Activated CD4-positive, alpha-beta T cell treated with anti-CD3 and anti-CD28 coated beads, Interleukin-2, amount 10 ng/mL, durations not matched to agents 24 days and 14 days (primary cell): ENCODE results near the gene AHCYL1. TPM values are rescaled to one million over a fixed set of nuclear protein-coding genes. Genes with fewer than 3 reads are reported as not detected.
A peak's percentile ranks its signal among the peaks of the same experiment; 100 is the strongest.

Source experiments
- DNase-seq: peaks from one replicate; pipeline ENCODE4 v3.0.0; 2022
- H3K27ac Mint-ChIP-seq: one replicate; pipeline ENCODE4 v1.8.0; 2022; ENCODE audit warnings: mild to moderate bottlenecking, mixed read lengths
- H3K27me3 Mint-ChIP-seq: one replicate; pipeline ENCODE4 v1.8.0; 2022; ENCODE audit warnings: mixed read lengths
- H3K36me3 Mint-ChIP-seq: one replicate; pipeline ENCODE4 v1.8.0; 2022; ENCODE audit warnings: low read depth, mild to moderate bottlenecking, mixed read lengths
- H3K4me1 Mint-ChIP-seq: one replicate; pipeline ENCODE4 v1.8.0; 2021; ENCODE audit warnings: mixed read lengths
- H3K4me3 Mint-ChIP-seq: one replicate; pipeline ENCODE4 v1.8.0; 2022; ENCODE audit warnings: mild to moderate bottlenecking, moderate library complexity, mixed read lengths
- H3K9me3 Mint-ChIP-seq: one replicate; pipeline ENCODE4 v1.8.0; 2021; ENCODE audit warnings: mixed read lengths
- intact Hi-C: fragments of 100-400 bp; cut with micrococcal nuclease; formaldehyde crosslinking; loops from one replicate; pipeline ENCODE4 v1.15.1; 2023
- total RNA-seq: library from RNA; stranded (reverse); gene quantifications from 2 replicates; pipeline ENCODE4 v1.2.3, GENCODE V29; 2022

Gene AHCYL1
- total RNA-seq, 1 donor from 2014 or later: 67.1 TPM

GRCh38 chr1:110059133-110059863 lies 74.7 kb downstream of the AHCYL1 start:
- H3K9me3 Mint-ChIP-seq: no peaks in the 10 kb centered on the region
- DNase-seq: no peak
- no peaks in the 10 kb centered on the region for H3K27me3 Mint-ChIP-seq
- no peak overlapping the region for H3K27ac Mint-ChIP-seq
- H3K36me3 Mint-ChIP-seq: peaks cover 43% of the 10 kb centered on the region
- no peak overlapping the region for H3K4me3 Mint-ChIP-seq
- intact Hi-C loops: no loop called here
- H3K4me1 Mint-ChIP-seq: no peaks in the 10 kb centered on the region

DNA sequence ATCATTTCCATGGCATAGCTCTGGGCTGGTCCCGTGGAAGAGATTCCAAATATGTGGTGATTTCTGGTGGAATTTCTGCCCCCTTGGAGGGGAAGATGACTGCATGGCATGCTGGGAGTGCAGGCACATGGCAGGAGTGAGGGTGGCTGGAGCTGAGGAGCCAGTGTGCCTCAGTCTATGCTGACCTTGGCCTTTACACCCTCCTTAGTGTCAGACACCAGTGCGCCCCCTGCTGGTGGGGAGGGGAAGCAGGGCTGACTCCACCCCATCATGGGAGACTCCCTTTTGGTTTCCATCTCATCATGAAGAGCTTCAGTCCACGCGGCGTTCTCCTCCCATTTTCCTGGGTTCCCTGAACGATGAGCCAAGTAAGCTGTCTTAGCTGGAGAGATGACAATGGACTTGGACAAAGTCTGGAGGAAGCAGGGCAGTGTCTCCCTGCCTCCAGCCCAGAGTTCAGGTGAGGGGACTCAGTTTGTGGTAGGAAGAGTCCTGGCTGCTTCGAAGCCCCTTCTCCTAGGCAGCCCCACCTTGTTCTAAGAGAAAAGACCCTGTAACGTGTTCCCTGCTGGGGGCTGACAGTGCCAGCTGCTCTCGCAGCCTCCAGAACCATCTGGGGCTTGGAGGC lies 75.6 kb downstream of the AHCYL1 start:
- Mint-ChIP-seq H3K27me3 (no peaks in the 10 kb centered on the region), H3K4me3 (no peak overlapping the region), H3K9me3 (no peaks in the 10 kb centered on the region), H3K27ac (no peak overlapping the region), H3K36me3 (peaks cover 36% of the 10 kb centered on the region), H3K4me1 (no peaks in the 10 kb centered on the region)
- intact Hi-C loops: no loop called here
- peak; percentile 93 for DNase-seq

- Mint-ChIP-seq H3K36me3 (peaks cover 31% of the 10 kb centered on the region), H3K27ac (no peak overlapping the region), H3K27me3 (no peaks in the 10 kb centered on the region), H3K4me1 (no peaks in the 10 kb centered on the region), H3K4me3 (no peak overlapping the region), H3K9me3 (no peaks in the 10 kb centered on the region)
- intact Hi-C loops: no loop called here
- DNase-seq: no peak
Observed at GRCh38 chr1:110060662-110061060, 76.1 kb downstream of the AHCYL1 start.

GRCh38 chr1:110061341-110061740 lies 76.8 kb downstream of the AHCYL1 start:
- H3K4me3 Mint-ChIP-seq: no peak overlapping the region
- intact Hi-C loops: no loop called here
- no peaks in the 10 kb centered on the region for H3K4me1 Mint-ChIP-seq
- H3K9me3 Mint-ChIP-seq: no peaks in the 10 kb centered on the region
- peaks cover 5% of the 10 kb centered on the region for H3K27me3 Mint-ChIP-seq
- peaks cover 27% of the 10 kb centered on the region for H3K36me3 Mint-ChIP-seq
- no peak overlapping the region for H3K27ac Mint-ChIP-seq
- DNase-seq: no peak

GRCh38 chr1:110062612-110063011 lies 78.0 kb downstream of the AHCYL1 start:
- no peaks in the 10 kb centered on the region for H3K4me1 Mint-ChIP-seq
- H3K27ac Mint-ChIP-seq: no peak overlapping the region
- intact Hi-C loops: no loop called here
- DNase-seq: no peak
- H3K36me3 Mint-ChIP-seq: peaks cover 17% of the 10 kb centered on the region
- no peak overlapping the region for H3K4me3 Mint-ChIP-seq
- no peaks in the 10 kb centered on the region for H3K9me3 Mint-ChIP-seq
- H3K27me3 Mint-ChIP-seq: peaks cover 16% of the 10 kb centered on the region

- Mint-ChIP-seq H3K4me3 (no peak overlapping the region), H3K36me3 (peaks cover 14% of the 10 kb centered on the region), H3K27me3 (peaks cover 26% of the 10 kb centered on the region), H3K4me1 (peaks cover 8% of the 10 kb centered on the region), H3K9me3 (no peaks in the 10 kb centered on the region), H3K27ac (no peak overlapping the region)
- no peak for DNase-seq
- intact Hi-C loops: no loop called here
Observed at GRCh38 chr1:110063781-110064180, 79.2 kb downstream of the AHCYL1 start.

DNA sequence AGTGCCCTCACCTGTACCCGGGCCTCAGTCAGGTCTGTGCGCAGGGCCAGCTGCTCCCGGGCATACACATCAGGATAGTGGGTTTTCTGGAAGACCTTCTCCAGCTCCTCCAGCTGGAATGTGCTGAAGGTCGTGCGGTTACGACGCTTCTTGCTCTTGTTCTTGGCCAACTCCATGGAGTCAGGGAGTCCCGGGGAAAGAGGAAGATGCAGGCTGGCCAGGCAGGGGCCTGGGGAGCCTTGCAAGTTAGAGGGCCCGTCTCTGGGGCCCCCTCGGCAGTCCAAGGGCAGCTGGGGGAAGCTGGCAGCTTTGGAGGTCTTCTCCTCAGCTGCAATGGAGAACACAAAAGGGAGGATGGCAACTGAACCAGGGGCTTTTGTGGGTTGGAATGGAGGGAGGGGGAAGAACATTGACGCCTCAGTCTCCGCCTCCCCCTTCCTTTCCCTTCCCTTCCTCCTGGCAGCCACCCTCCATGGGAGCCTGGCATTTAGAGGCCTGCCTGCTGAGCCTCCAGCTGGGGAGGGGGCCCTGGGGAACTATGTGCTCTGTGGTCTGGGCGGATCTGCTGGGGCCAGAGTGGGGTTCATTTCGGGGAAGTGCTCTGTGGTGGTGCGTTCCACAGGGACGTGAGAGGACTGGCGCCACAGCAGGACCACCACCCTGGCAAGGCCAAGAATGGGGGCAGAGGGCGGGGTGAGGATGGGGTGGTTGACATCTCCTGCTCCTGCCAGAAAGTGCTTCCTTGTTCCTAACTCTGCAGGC lies 80.2 kb downstream of the AHCYL1 start:
- Mint-ChIP-seq H3K9me3 (no peaks in the 10 kb centered on the region), H3K27ac (no peak overlapping the region), H3K27me3 (peaks cover 32% of the 10 kb centered on the region), H3K4me1 (peaks cover 8% of the 10 kb centered on the region), H3K36me3 (peaks cover 14% of the 10 kb centered on the region), H3K4me3 (no peak overlapping the region)
- intact Hi-C loops: no loop called here
- DNase-seq: no peak

- Mint-ChIP-seq H3K9me3 (no peaks in the 10 kb centered on the region), H3K36me3 (peaks cover 9% of the 10 kb centered on the region), H3K27ac (no peak overlapping the region), H3K4me1 (peaks cover 8% of the 10 kb centered on the region), H3K4me3 (no peak overlapping the region), H3K27me3 (peaks cover 36% of the 10 kb centered on the region)
- intact Hi-C loops: no loop called here
- no peak for DNase-seq
Observed at GRCh38 chr1:110065841-110066240, 81.3 kb downstream of the AHCYL1 start.

- no peaks in the 10 kb centered on the region for H3K9me3 Mint-ChIP-seq
- H3K36me3 Mint-ChIP-seq: peaks cover 2% of the 10 kb centered on the region
- intact Hi-C loops: no loop called here
- H3K27me3 Mint-ChIP-seq: peaks cover 53% of the 10 kb centered on the region
- DNase-seq: no peak
- H3K27ac Mint-ChIP-seq: no peak overlapping the region
- no peak overlapping the region for H3K4me3 Mint-ChIP-seq
- peaks cover 8% of the 10 kb centered on the region for H3K4me1 Mint-ChIP-seq
Observed at GRCh38 chr1:110067479-110067892, 82.9 kb downstream of the AHCYL1 start.

GRCh38 chr1:110067893-110068645 lies 83.5 kb downstream of the AHCYL1 start:
- H3K9me3 Mint-ChIP-seq: no peaks in the 10 kb centered on the region
- intact Hi-C loops: loop anchor here (2.0 kb wide), 1 partner anchor 15 kb away; no protein-coding TSS in a partner anchor
- peak; percentile 66 for DNase-seq
- peaks cover 2% of the 10 kb centered on the region for H3K36me3 Mint-ChIP-seq
- peak overlapping the region; percentile 62 for H3K4me3 Mint-ChIP-seq
- H3K27ac Mint-ChIP-seq: peak overlapping the region; percentile 64
- peaks cover 8% of the 10 kb centered on the region for H3K4me1 Mint-ChIP-seq
- peaks cover 58% of the 10 kb centered on the region for H3K27me3 Mint-ChIP-seq

- H3K36me3 Mint-ChIP-seq: peaks cover 2% of the 10 kb centered on the region
- H3K27me3 Mint-ChIP-seq: peaks cover 64% of the 10 kb centered on the region
- intact Hi-C loops: loop anchor here (2.0 kb wide), 1 partner anchor 14 kb away; no protein-coding TSS in a partner anchor
- peak overlapping the region; percentile 64 for H3K27ac Mint-ChIP-seq
- H3K4me1 Mint-ChIP-seq: peaks cover 8% of the 10 kb centered on the region
- no peaks in the 10 kb centered on the region for H3K9me3 Mint-ChIP-seq
- H3K4me3 Mint-ChIP-seq: peak overlapping the region; percentile 62
- DNase-seq: peak; percentile 77
Observed at GRCh38 chr1:110068646-110069403, 84.3 kb downstream of the AHCYL1 start.

- peak; percentile 61 for DNase-seq
- Mint-ChIP-seq H3K36me3 (peaks cover 2% of the 10 kb centered on the region), H3K9me3 (no peaks in the 10 kb centered on the region), H3K4me3 (no peak overlapping the region), H3K27me3 (peaks cover 72% of the 10 kb centered on the region), H3K27ac (no peak overlapping the region), H3K4me1 (peaks cover 8% of the 10 kb centered on the region)
- intact Hi-C loops: loop anchor here (2.0 kb wide), 1 partner anchor 13 kb away; no protein-coding TSS in a partner anchor
Observed at GRCh38 chr1:110069404-110070281, 85.1 kb downstream of the AHCYL1 start.
